HFF-Myc (cell line): Measurements from ENCODE around the gene VPS13C.

ENCODE experiments used
- DNase-seq: peaks from one replicate; pipeline ENCODE4 v3.0.0-alpha.2; 2011; ENCODE audit warnings: low read depth; ENCODE audit errors: extremely low read depth
- H3K4me3 ChIP-seq: replicated peaks from 2 replicates; pipeline ENCODE4 v1.5.1; 2011; ENCODE audit warnings: low read depth, mild to moderate bottlenecking, control low read depth, low read length
- TF ChIP-seq, protein P1 (sequence below): IDR thresholded peaks from 2 replicates; pipeline ENCODE4 v1.5.1; 2012; ENCODE audit warnings: mild to moderate bottlenecking, low read depth, low read length, control low read depth; ENCODE audit errors: missing control alignments

Gene VPS13C

DNA sequence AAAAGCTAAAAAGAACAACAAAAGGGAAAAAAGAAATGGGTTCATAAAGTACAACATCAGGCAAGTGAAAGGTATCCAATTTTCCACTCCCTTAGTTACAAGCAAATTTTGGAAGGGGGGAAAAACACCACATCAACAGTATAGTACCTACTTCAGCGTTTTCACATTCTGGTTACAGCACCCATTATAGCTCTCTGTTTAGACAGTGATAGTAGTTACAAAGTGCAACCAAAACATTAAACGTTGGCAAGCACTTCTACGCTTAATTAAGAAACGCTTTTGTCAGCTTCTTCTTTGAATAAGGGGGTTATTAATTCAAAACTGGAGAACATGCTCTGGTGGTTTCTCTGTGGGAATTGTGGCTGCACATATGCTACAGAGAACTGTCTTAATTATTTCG, 180.2 kb downstream of the VPS13C start:
- H3K4me3 ChIP-seq: no peak overlapping the region
- TF ChIP-seq, protein P1, sequence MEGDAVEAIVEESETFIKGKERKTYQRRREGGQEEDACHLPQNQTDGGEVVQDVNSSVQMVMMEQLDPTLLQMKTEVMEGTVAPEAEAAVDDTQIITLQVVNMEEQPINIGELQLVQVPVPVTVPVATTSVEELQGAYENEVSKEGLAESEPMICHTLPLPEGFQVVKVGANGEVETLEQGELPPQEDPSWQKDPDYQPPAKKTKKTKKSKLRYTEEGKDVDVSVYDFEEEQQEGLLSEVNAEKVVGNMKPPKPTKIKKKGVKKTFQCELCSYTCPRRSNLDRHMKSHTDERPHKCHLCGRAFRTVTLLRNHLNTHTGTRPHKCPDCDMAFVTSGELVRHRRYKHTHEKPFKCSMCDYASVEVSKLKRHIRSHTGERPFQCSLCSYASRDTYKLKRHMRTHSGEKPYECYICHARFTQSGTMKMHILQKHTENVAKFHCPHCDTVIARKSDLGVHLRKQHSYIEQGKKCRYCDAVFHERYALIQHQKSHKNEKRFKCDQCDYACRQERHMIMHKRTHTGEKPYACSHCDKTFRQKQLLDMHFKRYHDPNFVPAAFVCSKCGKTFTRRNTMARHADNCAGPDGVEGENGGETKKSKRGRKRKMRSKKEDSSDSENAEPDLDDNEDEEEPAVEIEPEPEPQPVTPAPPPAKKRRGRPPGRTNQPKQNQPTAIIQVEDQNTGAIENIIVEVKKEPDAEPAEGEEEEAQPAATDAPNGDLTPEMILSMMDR: no peak
- no peak for DNase-seq

DNA sequence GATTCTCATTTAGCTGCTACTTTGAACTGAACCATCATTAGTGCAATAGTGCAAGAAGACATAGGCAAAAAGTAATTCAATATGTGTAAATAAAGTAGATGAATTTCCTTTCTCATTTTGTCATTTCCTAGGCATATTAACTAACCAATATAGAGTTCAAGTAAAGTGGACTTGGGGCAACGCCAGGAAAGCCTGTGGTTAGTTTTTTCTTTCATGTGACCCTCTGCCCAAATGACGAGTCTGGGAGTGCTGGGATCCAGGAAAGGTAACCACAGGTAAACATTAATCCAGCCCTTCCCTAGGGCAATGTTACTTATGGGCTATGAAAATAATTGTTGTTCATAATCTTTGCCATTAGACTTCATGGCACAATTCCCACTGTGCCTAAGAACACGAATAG, 181.0 kb downstream of the VPS13C start:
- TF ChIP-seq, protein P1: no peak
- no peak for DNase-seq
- H3K4me3 ChIP-seq: no peak overlapping the region

DNA sequence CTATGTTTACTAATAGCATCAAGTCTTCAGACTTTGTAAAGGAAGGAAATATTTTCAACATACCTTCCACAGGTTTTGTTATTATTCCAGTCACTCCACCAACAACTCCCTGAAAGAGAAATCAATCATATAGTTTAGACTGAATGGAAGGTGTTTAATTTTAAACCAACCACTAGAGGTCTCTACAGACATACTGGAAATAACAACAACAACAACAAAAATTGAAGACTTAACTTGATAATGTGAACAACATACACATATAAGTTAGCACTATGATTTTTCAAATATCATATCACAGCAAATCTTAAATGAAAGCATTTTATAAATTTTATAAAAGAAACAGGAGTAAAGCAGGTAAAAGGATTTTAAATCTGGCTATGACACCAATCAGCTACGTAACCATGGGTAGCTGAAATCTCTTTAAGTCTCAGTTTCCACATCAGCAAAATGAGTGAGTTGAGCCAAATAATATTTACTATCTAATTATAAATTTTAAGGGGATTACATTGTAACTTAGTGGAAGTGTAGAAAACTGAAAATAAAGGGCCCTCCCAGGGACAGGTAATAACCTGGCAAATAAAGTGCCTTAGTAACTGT, 188.2 kb downstream of the VPS13C start:
- DNase-seq: peak; percentile 2
- no peak overlapping the region for H3K4me3 ChIP-seq
- TF ChIP-seq, protein P1: peak; percentile 12

DNA sequence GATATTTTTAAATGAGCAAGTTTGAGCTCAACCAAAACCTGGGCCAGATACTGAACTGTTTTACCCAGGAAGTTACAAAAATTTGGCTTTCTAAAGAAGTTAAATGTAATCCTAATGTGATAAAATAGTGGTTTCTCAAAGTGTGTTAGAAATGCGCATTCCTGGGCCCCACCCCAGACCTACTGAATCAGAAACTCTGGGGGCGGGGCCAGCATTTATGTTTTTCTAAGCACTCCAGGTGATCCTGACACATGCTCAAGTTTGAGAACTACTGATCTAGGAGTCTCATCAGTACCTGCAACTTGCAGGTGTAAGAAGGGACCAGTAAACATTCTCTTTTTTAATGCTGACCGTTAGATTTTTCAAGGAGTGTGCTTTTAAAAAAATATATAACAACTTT, 190.6 kb downstream of the VPS13C start:
- TF ChIP-seq, protein P1: no peak
- DNase-seq: no peak
- no peak overlapping the region for H3K4me3 ChIP-seq

DNA sequence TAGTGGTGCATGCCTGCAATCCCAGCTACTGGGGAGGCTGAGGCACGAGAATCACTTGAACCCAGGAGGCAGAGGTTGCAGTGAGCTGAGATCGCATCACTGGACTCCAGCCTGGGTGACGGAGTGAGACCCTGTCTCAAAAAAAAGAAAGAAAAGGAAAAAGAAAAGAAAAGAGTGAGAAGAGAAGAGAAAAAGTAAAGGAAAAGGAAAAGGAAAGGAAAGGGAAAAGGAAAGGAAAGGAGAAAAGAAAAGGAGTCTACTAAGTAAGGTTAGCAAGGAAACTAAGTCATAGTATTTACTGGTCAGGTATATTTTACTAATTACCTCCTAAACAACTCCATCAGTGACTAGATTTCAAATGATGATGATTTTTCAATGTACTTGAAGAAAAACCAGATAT, 198.3 kb downstream of the VPS13C start:
- H3K4me3 ChIP-seq: no peak overlapping the region
- DNase-seq: no peak
- TF ChIP-seq, protein P1: no peak

DNA sequence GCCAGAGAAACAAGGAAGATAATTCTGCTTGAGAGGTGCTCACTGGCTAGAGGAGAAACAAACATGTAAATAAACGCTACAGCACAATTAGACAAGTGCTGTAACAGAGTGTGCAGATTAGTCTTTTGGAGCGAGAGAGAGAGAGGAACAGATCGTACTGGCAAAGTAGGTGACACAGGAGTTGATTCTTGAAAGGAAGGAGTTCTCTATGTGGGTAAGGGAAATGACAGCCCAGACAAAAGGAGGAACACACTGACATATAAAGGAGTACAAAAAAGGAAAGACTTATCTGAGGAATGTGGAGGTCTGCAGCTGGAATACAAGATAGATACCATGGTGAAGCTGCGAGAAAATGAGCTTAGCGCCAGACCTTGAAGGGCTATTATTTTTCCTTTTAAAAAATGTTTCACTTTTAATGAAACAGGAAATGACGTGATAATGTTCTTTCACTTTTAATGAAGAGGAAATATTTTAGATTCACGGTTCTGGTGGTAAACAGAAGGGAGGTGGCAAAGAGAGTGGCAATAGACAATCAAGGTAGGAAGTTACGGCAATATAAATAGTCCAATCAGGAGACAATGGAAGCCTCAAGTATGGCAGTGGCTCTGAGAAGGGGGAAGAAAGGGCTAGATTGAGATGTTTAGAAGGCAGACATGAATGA, 202.9 kb downstream of the VPS13C start:
- DNase-seq: no peak
- TF ChIP-seq, protein P1: no peak
- H3K4me3 ChIP-seq: no peak overlapping the region
